T47D (cell line): ENCODE results near the gene TMC3.
"Not testable (repeated sequence)": the region's sequence is repeated elsewhere in the genome, so short reads cannot be mapped to it uniquely, and the experiment has no call there.

Source experiments
- DNase-seq, 2 experiments: peaks; one replicate each; pipeline versions ENCODE4 v3.0.0 to v3.0.0-alpha.2; 2011 to 2012; ENCODE audit warnings: low read depth in 1 of 2, low spot score in 1 of 2
- JUND ChIP-seq: IDR thresholded peaks from 2 replicates; pipeline ENCODE4 v1.6.1; 2012; ENCODE audit warnings: low read depth
- in situ Hi-C: cut with HindIII; loops from 2 replicates; pipeline ENCODE4 v1.10.0; 2016; ENCODE audit warnings: low sequenced_read_pairs, low pct_unique_long_range_greater_than_20kb

TMC3 gene

GRCh38 chr15:81373775-81374395 lies at the start of gene TMC3:
Gene TMC3 (minus strand): TSS chr15:81374213. CDS start chr15:81374077, 136 bp downstream.
- DNase-seq = peak in 1 of 2 experiments; percentile 39
- in situ Hi-C loops = no loop called here

GRCh38 chr15:81421461-81421860 lies 47.4 kb upstream of the TMC3 start:
- in situ Hi-C loops = no loop called here
- DNase-seq = no peak
- no peak for TF ChIP-seq JUND

More at GRCh38 chr15:81373775-81374395, at the start of gene TMC3:
- no peak for TF ChIP-seq JUND

- no peak for TF ChIP-seq JUND
- no peak for DNase-seq
- in situ Hi-C loops = no loop called here
These were observed 45.4 kb upstream of the TMC3 start for GRCh38 chr15:81419332-81419943.

GRCh38 chr15:81418891-81419290 lies 44.9 kb upstream of the TMC3 start:
- DNase-seq = no peak
- no peak for TF ChIP-seq JUND
- in situ Hi-C loops = no loop called here

- in situ Hi-C loops = no loop called here
- TF ChIP-seq JUND = no peak
- DNase-seq = no peak
These were observed 44.4 kb upstream of the TMC3 start for GRCh38 chr15:81418444-81418843.

GRCh38 chr15:81414274-81414968 lies 40.4 kb upstream of the TMC3 start:
- in situ Hi-C loops, DNase-seq: not testable (repeated sequence)

GRCh38 chr15:81413851-81414250 lies 39.8 kb upstream of the TMC3 start:
- in situ Hi-C loops = no loop called here
- no peak for DNase-seq
- no peak for TF ChIP-seq JUND

- TF ChIP-seq JUND = no peak
- no peak for DNase-seq
- in situ Hi-C loops = no loop called here
These were observed 38.1 kb upstream of the TMC3 start for GRCh38 chr15:81411969-81412633.

- in situ Hi-C loops = no loop called here
- TF ChIP-seq JUND = no peak
- DNase-seq = peak in 1 of 2 experiments; percentile 31
These were observed 37.0 kb upstream of the TMC3 start for GRCh38 chr15:81411051-81411450.

- TF ChIP-seq JUND = no peak
- in situ Hi-C loops = no loop called here
- peak; percentile 57 to 86 for DNase-seq
These were observed 36.3 kb upstream of the TMC3 start for GRCh38 chr15:81410318-81410753.

- no peak for TF ChIP-seq JUND
- in situ Hi-C loops = no loop called here
- DNase-seq = no peak
These were observed 33.7 kb upstream of the TMC3 start for GRCh38 chr15:81407718-81408117.

GRCh38 chr15:81407176-81407575 lies 33.2 kb upstream of the TMC3 start:
- no peak for TF ChIP-seq JUND
- DNase-seq = no peak
- in situ Hi-C loops = no loop called here
